DLD1 (cell line): ENCODE data around the gene UCHL3.

Experiments
- in situ Hi-C: cut with HindIII; loops from 2 replicates; pipeline ENCODE4 v1.10.0; 2017; ENCODE audit warnings: low sequenced_read_pairs

Gene UCHL3

GRCh38 chr13:75547917-75548316 is 1.7 kb upstream of the UCHL3 start:
- in situ Hi-C loops = no loop called here

- in situ Hi-C loops = no loop called here
Measured at GRCh38 chr13:75550159-75550567, 572 bp downstream of the UCHL3 start.

- in situ Hi-C loops = no loop called here
Measured at GRCh38 chr13:75554464-75554863, 4.9 kb downstream of the UCHL3 start.

GRCh38 chr13:75554981-75555380 is 5.4 kb downstream of the UCHL3 start:
- in situ Hi-C loops = no loop called here

- in situ Hi-C loops = no loop called here
Measured at GRCh38 chr13:75555836-75556235, 6.2 kb downstream of the UCHL3 start.

- in situ Hi-C loops = no loop called here
Measured at GRCh38 chr13:75556961-75557360, 7.4 kb downstream of the UCHL3 start.

- in situ Hi-C loops = no loop called here
Measured at GRCh38 chr13:75558145-75558840, 8.7 kb downstream of the UCHL3 start.

GRCh38 chr13:75566658-75567057 is 17.1 kb downstream of the UCHL3 start:
- in situ Hi-C loops = no loop called here

- in situ Hi-C loops = no loop called here
Measured at GRCh38 chr13:75569576-75569975, 20.0 kb downstream of the UCHL3 start.

GRCh38 chr13:75579529-75579928 is 29.9 kb downstream of the UCHL3 start:
- in situ Hi-C loops = no loop called here

GRCh38 chr13:75581874-75582640 is 32.5 kb downstream of the UCHL3 start:
- in situ Hi-C loops = no loop called here

GRCh38 chr13:75583091-75583490 is 33.5 kb downstream of the UCHL3 start:
- in situ Hi-C loops = no loop called here

- in situ Hi-C loops = no loop called here
Measured at GRCh38 chr13:75585153-75585552, 35.6 kb downstream of the UCHL3 start.

- in situ Hi-C loops = no loop called here
Measured at GRCh38 chr13:75587679-75588078, 38.1 kb downstream of the UCHL3 start.

- in situ Hi-C loops = no loop called here
Measured at GRCh38 chr13:75596657-75597182, 47.1 kb downstream of the UCHL3 start.

GRCh38 chr13:75600371-75600770 is 50.8 kb downstream of the UCHL3 start:
- in situ Hi-C loops = no loop called here

GRCh38 chr13:75603038-75603437 is 53.4 kb downstream of the UCHL3 start:
- in situ Hi-C loops = no loop called here

- in situ Hi-C loops = no loop called here
Measured at GRCh38 chr13:75607447-75607846, 57.9 kb downstream of the UCHL3 start.

GRCh38 chr13:75610466-75610865 is 60.9 kb downstream of the UCHL3 start:
- in situ Hi-C loops = no loop called here

GRCh38 chr13:75612354-75612753 is 62.8 kb downstream of the UCHL3 start:
- in situ Hi-C loops = no loop called here

- in situ Hi-C loops = no loop called here
Measured at GRCh38 chr13:75617230-75617629, 67.6 kb downstream of the UCHL3 start.

- in situ Hi-C loops = no loop called here
Measured at GRCh38 chr13:75618308-75618707, 68.7 kb downstream of the UCHL3 start.
